GM18858 (cell line): ENCODE results near the gene IFFO2.

Experiments
- ATAC-seq: cut with Tn5 transposase; IDR thresholded peaks from one replicate; pipeline ENCODE4 v1.9.1; 2021; ENCODE audit not compliant: unreplicated experiment

IFFO2 gene

DNA sequence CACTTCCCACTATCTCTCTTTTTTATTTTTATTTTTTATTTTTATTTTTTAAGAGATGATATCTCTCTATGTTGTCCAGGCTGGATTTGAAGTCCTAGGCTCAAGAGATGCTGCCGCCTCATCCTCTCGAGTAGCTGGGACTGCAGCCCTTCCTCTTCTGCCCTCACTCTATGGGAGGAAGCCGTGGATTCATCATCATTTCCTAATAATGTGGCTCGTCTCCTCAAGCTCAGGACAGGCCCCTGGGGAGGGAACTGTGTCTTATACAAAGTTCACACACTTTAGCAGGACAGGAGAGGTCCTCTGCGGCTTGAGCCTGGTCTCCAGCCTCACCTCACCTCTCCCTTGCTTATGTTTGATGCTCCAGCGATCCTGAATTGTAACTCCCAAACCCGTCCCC, 16.5 kb upstream of the IFFO2 start:
- no peak for ATAC-seq

DNA sequence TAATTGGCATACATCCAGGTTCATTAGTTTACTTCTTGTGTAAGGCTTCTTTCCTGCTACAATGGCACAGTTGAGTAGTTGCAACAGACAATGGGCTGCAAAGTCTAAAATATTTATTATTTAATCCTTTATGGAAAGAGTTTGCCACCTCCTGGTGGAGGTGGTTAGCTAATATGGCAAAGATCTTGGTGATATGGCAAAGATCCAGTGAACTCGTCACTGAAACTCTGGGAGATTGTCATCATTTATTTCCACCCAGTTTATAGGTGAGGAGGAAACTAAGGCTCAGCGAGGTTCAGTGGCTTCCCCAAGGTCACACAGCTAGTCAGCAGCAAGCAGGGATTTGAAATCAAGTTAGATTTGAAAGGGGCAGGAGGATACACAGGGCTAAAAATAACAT, 16.1 kb upstream of the IFFO2 start:
- no peak for ATAC-seq

DNA sequence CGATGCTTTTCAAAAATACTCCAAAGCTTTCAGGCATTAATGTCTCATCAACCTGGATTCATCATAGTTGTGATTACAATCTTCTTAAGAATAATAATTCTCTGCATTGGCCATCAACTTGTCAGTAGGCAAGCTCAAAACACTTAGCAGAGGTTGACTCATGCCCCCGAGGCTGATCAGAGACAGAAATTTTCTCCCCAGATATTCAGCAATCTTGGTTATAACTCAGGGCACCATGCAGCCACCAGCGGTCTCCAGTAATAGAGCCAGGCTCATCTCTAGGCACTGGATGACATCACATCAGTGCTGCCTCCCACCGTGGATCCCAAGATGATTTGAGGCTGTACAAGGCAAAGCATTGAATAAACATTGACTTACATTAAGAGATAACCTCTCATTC, 14.3 kb upstream of the IFFO2 start:
- ATAC-seq: no peak

DNA sequence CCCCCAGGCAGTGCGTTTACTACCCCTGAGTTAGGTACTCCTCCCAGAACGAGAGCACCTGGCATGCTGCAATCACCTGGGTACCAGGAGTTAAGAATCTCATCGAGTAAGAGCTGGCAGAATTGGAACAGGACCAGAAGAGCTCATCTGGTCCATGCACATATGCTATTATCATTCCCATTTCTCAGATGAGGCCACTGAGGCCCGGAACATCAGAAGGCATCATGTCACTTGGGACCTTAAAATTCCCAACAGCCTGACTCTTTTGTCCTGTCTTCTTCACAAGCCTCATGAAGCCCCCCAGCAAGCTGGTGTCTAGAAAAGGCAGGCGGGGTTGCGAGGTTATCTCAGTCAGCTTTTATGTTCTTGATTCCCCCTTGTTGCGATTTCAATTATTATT, 13.9 kb upstream of the IFFO2 start:
- no peak for ATAC-seq

DNA sequence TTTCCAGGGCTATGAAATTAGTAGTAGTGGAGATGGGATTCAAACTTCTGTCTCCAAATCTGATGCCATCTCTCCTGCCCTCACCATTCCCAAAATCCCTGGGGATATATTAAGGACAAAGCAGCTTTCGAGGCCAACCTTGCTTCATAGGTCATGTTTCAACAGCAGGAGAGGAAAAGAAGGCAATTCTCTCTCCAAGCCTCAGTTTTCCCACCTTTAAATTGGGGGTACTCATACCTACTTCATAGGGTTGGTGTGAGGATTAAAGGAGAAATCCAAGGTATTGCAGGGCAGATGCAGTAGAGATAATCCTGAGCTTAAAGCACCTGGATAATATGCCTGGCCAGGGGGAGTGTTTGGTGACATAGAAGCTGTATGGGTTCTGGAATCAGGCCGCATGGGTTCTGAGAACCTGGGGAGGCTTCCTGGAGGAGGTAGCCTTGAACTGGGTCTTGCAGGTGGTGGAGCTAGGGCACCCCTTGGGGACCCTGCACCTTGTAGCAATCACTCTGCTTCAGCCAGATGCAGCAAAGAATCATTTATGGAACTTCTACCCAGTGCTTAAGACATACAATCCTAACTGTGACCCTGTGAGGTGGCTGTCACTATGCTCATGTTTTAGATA, 10.7 kb upstream of the IFFO2 start:
- ATAC-seq: no peak

DNA sequence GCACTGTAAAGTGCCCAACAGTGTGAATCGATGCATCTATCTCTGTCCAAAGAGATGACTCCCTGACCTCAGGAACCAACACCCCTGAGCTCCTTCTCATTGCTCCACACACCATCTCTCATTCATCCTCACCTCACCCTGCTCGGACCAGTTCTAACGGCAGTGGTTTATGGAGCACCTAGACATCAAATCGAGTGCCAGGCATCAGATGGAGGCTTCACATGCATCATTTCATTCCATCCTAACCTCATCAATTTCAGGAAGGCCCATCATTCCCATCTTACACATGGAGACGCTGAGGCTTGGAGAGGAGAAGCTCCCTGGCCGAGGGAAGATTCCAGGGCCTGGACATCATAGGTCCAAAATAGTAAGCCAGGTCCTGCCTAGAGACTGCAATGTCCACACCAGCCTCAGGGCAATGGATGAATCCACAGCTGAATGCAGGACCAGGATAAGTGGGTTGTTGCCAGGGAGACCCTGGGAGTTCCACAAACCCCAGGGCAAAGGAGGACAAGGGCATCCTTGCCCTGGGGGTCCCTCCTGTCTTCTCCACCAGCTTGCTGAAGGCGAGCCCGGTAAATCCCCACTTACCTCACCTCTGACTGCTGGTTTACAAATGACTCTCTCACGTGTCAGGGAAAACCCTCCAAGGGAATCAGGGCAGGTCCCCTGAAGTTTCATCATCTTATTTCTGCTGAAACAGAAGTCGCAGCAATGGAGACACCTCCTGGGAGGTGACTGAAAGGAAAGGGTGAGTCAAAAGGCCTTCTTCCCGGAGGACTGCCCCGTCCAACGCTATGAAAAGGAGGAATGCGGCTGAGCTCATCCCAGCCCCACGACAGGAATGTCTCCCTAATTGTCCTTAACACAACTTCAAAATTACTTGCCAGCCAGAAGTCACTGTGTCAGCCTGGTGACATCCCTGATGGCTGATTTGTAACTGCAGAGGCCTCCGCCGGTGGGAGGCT, 9.0 kb upstream of the IFFO2 start:
- ATAC-seq: no peak

DNA sequence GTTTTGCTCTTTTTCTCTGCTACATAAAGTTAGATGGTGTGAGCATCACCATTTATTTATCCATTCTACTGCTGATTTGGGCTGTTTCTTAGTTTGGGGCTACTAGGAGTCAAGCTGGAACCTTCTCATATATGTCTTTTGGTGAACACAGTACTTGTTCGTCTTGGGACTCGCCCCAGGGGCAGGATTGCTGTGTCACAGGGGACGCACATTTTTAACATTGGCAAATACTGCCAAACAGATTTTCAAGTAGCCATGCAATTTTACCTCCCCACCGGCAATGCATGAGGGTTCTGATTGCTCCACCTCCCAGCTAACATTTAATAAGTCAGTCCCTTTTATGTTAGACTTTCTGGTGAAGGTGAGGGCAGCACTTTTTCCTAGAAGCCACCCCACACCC, 7.5 kb upstream of the IFFO2 start:
- no peak for ATAC-seq

DNA sequence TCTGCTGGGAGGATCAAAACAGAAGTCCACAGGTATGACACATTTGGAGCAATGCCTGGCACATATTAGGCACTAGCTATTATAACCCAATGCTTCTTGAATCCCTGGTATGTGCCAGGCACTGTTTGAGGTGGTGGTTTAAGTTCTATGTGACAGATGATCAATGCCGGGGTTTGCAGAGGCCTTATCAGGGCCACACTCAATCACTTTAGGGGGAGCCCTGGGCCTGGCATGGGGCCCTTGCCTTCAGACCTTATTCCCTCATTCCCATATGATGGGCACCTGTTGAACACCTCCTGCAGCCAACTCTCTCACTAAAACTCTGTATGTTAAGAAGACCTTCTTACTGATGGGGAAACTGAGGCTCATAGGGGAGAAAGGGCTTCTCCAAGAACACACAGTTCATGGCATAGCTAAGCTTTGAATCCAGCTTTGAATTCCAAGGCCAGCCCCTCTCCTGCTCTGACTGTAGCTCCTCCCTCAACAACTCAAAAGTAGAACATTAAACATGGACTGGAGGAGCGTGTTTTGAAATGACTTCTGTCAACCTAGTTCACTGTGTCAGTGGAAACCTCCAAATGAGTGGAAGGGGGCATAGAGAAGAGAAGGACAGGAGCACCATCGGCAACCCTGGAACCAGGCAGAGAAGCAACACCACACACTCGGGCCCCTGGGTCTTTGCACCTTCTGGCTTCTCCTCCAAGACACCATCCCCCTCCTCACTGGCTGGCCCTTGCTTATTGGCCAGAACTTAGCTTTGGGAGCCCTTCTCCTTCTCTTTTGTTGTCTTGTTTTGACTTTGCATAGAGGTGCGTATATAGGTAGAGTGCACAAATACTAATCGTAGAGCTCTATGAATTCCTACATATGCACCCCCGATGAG, 6.6 kb upstream of the IFFO2 start:
- ATAC-seq: no peak

DNA sequence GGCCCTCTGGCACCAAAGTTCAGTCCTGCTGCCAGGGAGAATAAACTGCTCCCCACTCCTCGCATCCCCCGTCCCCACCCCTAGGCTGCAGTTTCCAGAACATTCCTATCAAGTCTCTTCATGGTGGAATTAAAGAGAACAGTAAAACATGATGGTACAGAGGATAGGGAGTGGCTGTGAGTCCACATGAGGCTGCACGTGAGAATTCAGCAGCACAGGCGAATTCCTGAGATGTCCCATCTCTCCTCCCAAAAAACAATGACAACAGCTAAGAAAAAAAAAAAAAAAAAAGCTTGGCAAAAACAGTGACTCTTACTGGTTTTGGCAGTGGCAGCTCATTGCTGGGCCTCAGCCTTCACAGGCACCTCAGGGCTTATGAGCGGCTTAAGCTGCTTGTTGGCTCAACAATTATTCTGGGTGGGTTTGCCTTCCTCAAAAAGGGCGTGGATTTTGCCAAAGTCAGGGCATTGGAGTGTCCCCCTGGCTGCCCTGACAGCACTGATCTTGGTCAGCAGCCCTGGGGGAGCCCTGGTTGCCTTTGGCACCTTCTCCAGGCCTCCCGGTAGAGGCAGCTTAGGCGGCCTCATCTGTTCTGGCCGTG, 5.7 kb upstream of the IFFO2 start:
- ATAC-seq: no peak

DNA sequence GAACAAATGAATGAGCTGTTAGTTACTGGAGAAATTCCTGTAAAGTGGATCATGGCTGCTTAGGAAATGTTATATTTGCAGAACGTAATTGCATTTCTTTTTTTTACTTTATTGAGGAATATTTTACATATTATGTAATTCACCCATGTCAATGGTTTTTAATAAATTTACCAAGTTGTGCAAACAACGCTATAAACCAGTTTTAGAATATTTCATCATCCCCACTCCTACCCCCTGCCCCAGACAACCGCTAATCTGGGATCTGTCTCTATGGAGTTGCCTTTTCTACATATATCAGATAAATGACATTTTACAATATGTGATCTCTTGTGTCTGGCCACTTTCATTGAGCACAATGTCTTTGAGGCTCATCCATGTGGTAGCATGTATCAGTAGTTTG, 4.3 kb upstream of the IFFO2 start:
- ATAC-seq: no peak

DNA sequence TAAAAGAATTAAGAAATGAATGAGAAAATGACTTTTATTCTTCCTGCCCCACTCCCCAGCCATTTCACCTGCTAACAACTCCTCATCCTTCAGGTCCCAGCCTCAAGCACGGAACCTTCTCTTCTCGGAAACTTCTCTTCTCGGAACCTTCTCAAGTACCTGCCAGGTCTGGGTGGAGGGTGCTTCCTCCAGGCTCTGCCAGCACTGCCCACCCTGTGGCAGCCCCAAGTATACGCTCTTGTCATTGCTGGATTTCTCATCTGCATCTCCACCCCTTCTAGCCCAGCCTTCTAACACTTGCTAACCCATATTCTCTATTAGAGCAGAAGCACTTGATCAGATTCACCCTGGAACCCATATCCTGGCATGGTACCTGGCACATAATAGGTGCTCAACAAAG, 3.9 kb upstream of the IFFO2 start:
- no peak for ATAC-seq

DNA sequence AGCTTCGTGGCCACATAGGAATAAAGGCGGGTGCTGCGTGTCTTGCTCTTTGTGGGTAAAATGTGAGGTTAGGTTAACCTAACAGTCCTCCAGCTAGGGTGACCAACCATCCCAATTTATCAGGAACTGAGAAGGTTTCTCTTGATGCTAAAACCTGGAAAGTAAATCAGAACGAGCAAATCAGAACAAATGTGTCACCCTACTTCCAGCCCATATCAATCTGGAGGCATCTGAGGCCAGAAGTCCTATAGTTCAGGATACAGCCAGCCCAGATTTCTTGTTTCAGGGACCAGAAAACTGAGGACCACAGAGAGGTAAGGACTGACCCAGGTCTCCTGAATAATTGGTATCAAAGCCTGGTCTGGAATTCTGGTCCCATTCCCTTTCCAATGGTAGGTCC, 3.1 kb upstream of the IFFO2 start:
- no peak for ATAC-seq

DNA sequence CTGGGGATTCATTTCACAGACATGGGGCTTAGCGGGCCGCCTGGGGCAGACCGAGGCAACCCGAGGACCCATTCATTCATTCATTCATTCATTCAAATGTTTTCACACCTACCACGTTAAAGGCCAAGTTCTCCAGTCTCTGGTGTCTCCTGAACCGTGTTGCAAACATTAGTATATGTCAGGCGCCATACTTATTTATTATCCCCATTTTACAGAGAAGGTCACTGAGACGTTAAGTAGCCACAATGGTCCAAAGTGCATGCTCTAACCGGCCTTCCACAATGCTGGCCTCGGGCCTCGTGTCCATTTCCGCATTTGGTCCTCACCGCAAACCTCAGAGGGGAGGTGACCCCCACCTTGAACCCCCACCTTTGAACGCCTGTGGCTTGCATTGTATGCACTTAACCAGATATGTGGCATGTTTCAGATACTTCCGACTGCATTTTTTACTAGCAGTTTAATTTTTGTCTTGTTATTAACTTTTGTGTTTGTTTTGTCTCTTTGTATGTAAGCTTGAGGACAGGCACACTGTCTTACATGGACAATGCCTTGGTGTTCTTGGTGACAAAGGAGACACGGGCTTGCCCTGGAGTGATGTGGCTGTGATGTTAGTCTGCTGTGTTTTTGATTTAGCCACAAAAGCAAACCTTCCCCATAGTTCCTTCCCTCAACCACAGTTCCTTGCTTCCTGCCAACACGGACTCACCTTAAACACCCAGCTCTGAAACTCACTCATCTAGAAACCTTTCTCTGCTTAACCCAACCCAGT, 1.2 kb upstream of the IFFO2 start:
- ATAC-seq: no peak

DNA sequence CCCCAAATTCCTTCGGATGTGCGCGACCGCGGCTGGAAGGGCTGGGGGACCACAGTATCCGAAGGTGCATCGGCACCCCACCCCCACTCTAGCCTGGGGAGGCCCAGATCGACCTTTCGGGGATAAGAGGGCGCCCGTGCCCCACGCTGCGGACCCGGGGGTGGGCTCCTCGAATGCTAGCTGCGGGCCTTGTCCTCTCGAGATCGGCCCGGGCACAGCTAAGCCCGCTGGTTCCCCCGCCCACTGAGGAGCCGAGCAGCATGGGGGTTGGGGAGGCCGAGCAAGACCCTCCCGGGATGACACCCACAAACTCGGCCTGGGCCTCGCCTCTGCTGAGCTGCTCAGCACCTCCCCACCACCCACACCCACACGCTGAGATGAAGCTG, 653 bp upstream of the IFFO2 start:
- ATAC-seq: no peak

DNA sequence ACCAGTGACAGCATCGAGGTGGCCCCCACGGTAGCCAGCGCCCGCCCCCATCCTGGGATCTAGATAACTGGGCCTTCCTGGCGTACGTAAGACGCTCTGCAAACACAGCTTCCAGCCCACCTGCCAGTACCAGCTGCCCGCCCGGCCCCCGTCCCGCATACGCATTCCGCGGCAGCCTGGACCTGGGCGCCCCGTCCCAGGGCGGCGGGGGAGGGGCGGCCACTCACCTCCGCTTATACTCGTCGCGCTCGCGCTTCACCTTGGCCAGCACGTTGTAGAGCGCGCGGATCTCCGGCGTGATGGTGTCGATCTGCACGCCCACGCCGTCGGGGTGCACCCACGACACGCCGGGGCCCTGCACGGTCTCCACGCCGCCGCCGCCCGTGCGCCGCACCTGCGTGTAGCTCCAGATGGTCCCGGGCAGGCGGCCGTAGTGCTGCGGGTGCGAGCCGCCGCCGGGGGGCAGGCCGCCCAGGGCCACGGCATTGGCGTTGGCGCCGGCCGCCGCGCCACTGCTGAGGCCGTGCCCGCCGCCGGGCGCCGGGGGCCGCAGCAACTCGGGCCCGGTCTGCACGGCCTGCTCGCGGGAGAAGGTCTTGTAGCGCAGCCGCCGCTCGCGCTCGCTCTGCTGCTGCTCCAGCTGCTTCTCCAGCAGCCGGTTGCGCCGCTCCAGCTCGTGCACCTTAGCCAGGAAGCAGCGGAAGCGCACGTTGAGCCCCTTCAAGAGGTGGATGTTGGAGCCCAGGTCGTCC, 859 bp downstream of the IFFO2 start:
- peak; percentile 7 for ATAC-seq

DNA sequence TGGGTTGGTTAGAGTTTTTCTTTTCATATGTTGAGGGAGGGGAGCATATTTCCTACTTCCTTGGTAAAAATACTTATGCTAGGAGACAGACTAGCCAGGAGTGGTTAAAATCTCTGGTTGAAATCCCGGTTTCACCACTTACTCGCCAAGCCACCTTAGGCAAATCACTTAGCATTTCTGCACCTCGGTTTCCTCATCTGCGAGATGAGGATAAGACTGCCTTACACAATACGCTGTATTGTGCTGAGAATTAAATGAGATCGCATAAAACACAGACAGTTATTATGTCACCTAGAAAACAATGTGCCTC, 1.4 kb downstream of the IFFO2 start:
- ATAC-seq: no peak

DNA sequence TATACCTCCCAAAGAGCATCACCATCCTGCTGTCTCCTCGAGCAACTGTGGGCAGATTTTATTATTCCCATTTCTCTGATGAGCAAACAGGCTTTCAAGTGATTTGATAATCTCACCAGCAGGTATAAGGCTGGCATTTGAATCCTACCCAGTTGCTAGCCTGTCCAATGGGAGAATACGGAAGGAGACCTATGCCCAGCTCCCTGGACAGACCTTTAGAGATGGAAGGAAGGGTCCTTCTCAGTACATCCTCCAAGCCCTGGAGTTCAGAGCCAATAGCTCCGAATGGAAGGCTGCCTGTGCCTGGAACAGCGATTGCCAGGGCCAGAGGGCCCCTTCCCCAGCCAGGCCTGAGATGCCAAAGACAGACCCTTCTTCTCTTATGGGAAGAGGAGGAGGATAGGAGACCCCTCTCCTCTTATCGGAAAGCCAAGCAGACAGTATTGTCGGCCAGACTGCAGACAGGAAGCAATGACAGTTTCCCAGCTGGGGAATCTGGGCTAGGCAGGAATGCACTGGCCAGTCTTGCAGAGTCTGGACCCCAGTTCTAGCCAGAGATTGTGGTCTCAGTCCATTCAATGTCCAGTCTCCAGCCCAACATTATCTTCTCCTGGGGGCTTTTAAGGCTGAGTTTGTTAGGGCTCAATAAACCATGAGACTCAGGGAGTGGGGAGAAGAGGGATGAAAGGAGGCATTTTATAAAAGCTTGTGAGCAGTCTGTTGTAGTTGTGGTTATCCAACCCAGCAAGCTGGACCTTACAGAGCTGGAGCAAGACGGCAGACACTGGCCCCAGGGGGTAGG, 2.0 kb downstream of the IFFO2 start:
- no peak for ATAC-seq

DNA sequence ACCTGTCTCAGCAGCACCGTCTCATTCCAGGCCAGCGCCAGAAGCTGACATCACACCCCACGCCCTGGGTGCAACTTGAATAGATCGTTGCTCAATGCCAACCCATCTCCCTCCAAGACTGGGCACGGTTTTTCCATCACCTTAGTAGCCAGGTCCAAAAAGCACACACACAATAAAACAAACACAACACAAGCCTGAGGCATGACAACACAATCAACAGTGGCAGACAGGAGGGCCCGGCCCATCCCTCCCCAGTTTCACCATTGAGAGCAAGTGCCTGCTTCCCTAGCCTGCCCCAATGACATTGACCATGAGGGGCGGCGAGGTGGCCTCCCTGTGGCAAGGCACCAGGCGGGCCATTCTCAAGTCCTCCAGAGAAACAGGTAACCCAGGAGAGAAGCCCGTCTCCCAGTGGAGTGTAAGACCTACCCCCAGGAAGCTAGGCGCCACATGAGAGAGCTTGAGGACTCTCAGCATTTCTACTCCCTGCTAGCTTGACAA, 2.7 kb downstream of the IFFO2 start:
- no peak for ATAC-seq

DNA sequence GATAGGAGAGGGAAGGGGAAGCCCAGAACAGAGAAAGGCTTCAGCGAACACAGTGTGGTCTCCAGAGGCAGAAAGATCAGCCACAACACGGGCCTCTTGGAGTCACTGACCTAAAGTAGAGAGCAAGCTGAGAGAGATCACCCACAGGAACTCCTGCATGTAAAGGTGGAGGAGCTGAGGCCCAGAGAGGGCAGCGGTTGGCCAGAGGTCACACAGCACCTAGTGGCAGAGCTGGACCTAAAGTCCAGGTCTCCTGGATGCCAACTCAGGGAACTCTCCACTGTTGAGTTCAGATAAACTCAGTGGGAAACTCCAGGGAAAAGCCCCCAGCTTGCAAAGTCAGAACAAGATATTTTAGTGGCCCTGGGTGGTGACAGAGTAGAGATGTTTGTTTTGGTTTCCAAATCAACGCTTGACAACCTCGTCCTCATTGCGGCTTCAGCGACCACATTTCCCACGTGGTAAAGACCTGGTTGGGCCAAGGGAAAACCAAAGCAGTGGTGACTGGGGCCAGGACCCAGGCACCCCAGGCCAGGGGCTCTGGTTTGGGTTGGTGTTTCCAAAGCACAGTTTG, 4.6 kb downstream of the IFFO2 start:
- ATAC-seq: no peak
